PC-9 (cell line): ENCODE data around the gene ENTPD3.

Experiments
- CTCF ChIP-seq: fragments of 200-600 bp; sonication (generic); conservative IDR thresholded peaks from 2 replicates; pipeline ENCODE4 v1.6.1; 2017; ENCODE audit warnings: mixed run types, antibody characterized with exemption, mild to moderate bottlenecking, moderate library complexity
- EZH2 ChIP-seq: fragments of 200-600 bp; sonication (generic); IDR thresholded peaks from 2 replicates; pipeline ENCODE4 v1.8.0; 2017; ENCODE audit warnings: antibody characterized with exemption, low read depth

GRCh38 chr3:40381904-40382616, 4.9 kb upstream of the ENTPD3 start:
- TF ChIP-seq CTCF (no peak), EZH2 (no peak)
